ENCODE results near the gene SMYD2.

SMYD2 gene

GRCh38 chr1:214361636-214362035 lies 80.7 kb downstream of the SMYD2 start:
- no peak for DNase-seq (ENCODE audit: low read depth, low spot score)

- no peak for DNase-seq (ENCODE audit: low read depth, low spot score)
Observed at GRCh38 chr1:214362188-214362882, 81.4 kb downstream of the SMYD2 start.

- no peak for DNase-seq (ENCODE audit: low read depth, low spot score)
Observed at GRCh38 chr1:214363386-214363785, 82.4 kb downstream of the SMYD2 start.

GRCh38 chr1:214364386-214364785 lies 83.4 kb downstream of the SMYD2 start:
- no peak for DNase-seq (ENCODE audit: low read depth, low spot score)

GRCh38 chr1:214364786-214365295 lies 83.9 kb downstream of the SMYD2 start:
- no peak for DNase-seq (ENCODE audit: low read depth, low spot score)

GRCh38 chr1:214367841-214368240 lies 86.9 kb downstream of the SMYD2 start:
- no peak for DNase-seq (ENCODE audit: low read depth, low spot score)

- DNase-seq (ENCODE audit: low read depth, low spot score) = no peak
Observed at GRCh38 chr1:214369364-214369763, 88.4 kb downstream of the SMYD2 start.

- DNase-seq (ENCODE audit: low read depth, low spot score) = no peak
Observed at GRCh38 chr1:214370615-214371014, 89.7 kb downstream of the SMYD2 start.

GRCh38 chr1:214372092-214372491 lies 91.1 kb downstream of the SMYD2 start:
- no peak for DNase-seq (ENCODE audit: low read depth, low spot score)

DNA sequence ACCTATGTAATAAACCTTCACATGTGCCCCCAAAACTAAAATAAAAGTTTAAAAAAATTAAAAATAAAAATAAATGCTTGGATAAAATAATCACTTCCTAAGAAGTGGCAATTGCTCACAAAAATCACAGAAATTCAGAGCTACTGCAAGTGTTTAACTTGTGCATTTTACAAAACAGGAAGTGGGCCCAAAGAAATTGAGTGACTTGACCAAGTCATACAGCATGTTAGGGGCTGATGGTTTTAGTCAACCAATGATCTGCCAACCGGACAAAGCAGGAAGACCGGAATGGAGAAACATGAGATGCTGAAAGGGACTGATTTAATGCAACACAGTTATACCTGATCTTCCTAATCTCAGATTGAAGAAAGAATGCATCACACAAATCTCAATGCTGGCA lies 96.5 kb downstream of the SMYD2 start:
- no peak for DNase-seq (ENCODE audit: low read depth, low spot score)

- DNase-seq (ENCODE audit: low read depth, low spot score) = no peak
Observed at GRCh38 chr1:214377886-214378285, 96.9 kb downstream of the SMYD2 start.

DNA sequence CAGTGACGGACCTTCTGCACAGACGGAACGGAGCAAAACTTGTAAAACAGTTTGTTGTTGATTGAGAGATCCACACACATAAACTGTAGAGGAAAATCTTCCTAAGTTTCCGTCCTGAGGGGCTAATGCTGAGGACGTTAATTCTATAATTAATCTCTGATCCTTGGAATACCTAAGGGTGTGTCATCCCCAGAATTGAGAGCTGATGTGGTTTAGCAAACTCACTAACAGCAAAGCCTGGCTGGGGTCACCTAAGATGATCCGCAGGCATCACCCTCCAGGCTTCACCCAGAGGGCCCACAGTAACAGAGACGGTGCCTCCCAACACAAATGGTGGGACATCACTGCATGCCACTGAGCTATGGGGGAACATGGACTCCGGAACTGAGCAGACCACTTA lies 97.5 kb downstream of the SMYD2 start:
- DNase-seq (ENCODE audit: low read depth, low spot score) = no peak

- DNase-seq (ENCODE audit: low read depth, low spot score) = no peak
Observed at GRCh38 chr1:214379236-214379970, 98.4 kb downstream of the SMYD2 start.

- DNase-seq (ENCODE audit: low read depth, low spot score) = no peak
Observed at GRCh38 chr1:214380396-214380795, 99.4 kb downstream of the SMYD2 start.

GRCh38 chr1:214380986-214381695 lies 100.2 kb downstream of the SMYD2 start:
- DNase-seq (ENCODE audit: low read depth, low spot score) = no peak

- no peak for DNase-seq (ENCODE audit: low read depth, low spot score)
Observed at GRCh38 chr1:214383381-214384372, 102.7 kb downstream of the SMYD2 start.

- no peak for DNase-seq (ENCODE audit: low read depth, low spot score)
Observed at GRCh38 chr1:214384373-214385079, 103.6 kb downstream of the SMYD2 start.

DNA sequence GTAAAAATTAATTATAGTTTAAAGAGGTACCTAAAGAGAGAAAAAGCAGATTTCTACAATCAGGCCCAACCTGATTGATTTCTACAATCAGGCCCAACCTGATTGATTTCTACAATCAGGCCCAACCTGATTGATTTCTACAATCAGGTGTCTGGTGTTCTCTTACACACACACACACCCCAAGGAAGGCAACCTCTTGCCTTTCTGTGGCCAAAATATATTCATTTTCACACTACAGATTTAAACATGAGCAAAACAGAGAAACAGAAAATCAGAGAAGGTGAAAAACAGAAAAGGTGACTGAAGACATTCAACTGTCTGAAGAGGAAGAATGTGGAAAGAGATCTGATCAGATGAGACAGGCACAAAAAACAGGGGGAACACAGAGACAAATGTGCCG lies 104.5 kb downstream of the SMYD2 start:
- DNase-seq (ENCODE audit: low read depth, low spot score) = no peak

DNA sequence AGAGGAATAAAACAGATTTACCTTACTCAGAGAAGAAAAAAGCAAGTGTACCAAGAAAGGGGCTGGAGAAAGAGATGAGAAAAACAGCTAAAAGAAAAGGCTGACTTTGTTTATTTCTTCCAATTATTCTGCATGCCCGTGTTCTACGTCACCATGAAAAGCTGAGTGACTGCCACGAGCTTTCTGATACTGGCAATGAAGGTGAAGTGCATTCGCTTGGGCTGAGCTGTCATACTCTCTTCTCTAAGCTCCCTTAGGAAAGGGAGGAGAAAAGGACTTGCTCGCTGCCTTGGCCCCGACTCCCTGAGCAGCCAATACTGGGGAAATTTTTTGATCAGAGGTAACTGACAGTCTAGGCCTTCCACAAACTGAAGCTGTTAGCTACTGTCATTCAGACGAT lies 105.4 kb downstream of the SMYD2 start:
- DNase-seq (ENCODE audit: low read depth, low spot score) = no peak
